ENCODE measurements around the gene SEMA4A.
"Not testable (repeated sequence)": the region's sequence is repeated elsewhere in the genome, so short reads cannot be mapped to it uniquely, and the experiment has no call there.

The SEMA4A gene

GRCh38 chr1:156118177-156118868 lies 35.1 kb upstream of the SEMA4A start:
- peak overlapping the region; percentile 92 to 99 for H3K27ac ChIP-seq
- H3K36me3 ChIP-seq = peaks cover 0 to 12% (median 0%) of the 10 kb centered on the region in 3 donors
- H3K27me3 ChIP-seq = no peaks in the 10 kb centered on the region
- intact Hi-C loops (cut with DNase I; ENCODE audit: low total_unique reads) = no loop called here
- H3K4me1 ChIP-seq = peaks cover 9 to 70% (median 58%) of the 10 kb centered on the region in 4 donors
- peak; percentile 80 to 90 for DNase-seq
- H3K9me3 ChIP-seq = no peaks in the 10 kb centered on the region
- peak overlapping the region; percentile 78 to 100 for H3K4me3 ChIP-seq
- no peak for TF ChIP-seq CTCF (IDR thresholded peaks at IDR 0.05)

GRCh38 chr1:156119503-156120209 lies 33.7 kb upstream of the SEMA4A start:
- peaks cover 0 to 12% (median 0%) of the 10 kb centered on the region in 3 donors for H3K36me3 ChIP-seq
- no peaks in the 10 kb centered on the region for H3K27me3 ChIP-seq
- H3K27ac ChIP-seq = peak overlapping the region; percentile 92 to 99
- H3K9me3 ChIP-seq = no peaks in the 10 kb centered on the region
- intact Hi-C loops (cut with DNase I; ENCODE audit: low total_unique reads) = no loop called here
- TF ChIP-seq CTCF (IDR thresholded peaks at IDR 0.05) = peak in 1 of 2 experiments; percentile 14
- DNase-seq = peak; percentile 73 to 86
- H3K4me3 ChIP-seq = peak overlapping the region; percentile 78 to 100
- H3K4me1 ChIP-seq = peaks cover 9 to 71% (median 63%) of the 10 kb centered on the region in 4 donors

GRCh38 chr1:156120318-156120717 lies 33.1 kb upstream of the SEMA4A start:
- H3K4me3 ChIP-seq = peak overlapping the region; percentile 78 to 100
- H3K27me3 ChIP-seq = no peaks in the 10 kb centered on the region
- DNase-seq = no peak
- TF ChIP-seq CTCF (IDR thresholded peaks at IDR 0.05) = no peak
- H3K4me1 ChIP-seq = peaks cover 9 to 77% (median 69%) of the 10 kb centered on the region in 4 donors
- peaks cover 0 to 12% (median 0%) of the 10 kb centered on the region in 3 donors for H3K36me3 ChIP-seq
- intact Hi-C loops (cut with DNase I; ENCODE audit: low total_unique reads) = no loop called here
- peak overlapping the region; percentile 92 to 99 for H3K27ac ChIP-seq
- H3K9me3 ChIP-seq = no peaks in the 10 kb centered on the region

GRCh38 chr1:156121005-156121404 lies 32.4 kb upstream of the SEMA4A start:
- peak overlapping the region; percentile 92 to 99 for H3K27ac ChIP-seq
- intact Hi-C loops (cut with DNase I; ENCODE audit: low total_unique reads); DNase-seq; H3K9me3 ChIP-seq; H3K27me3 ChIP-seq: not testable (repeated sequence)
- H3K4me3 ChIP-seq = peak overlapping the region; percentile 78 to 100
- H3K36me3 ChIP-seq = peaks cover 0 to 12% (median 0%) of the 10 kb centered on the region in 3 donors
- peaks cover 16 to 84% (median 76%) of the 10 kb centered on the region in 4 donors for H3K4me1 ChIP-seq

GRCh38 chr1:156121457-156121856 lies 31.9 kb upstream of the SEMA4A start:
- Histone ChIP-seq H3K4me3 (peak overlapping the region; percentile 78 to 100), H3K36me3 (peaks cover 0 to 12% (median 0%) of the 10 kb centered on the region in 3 donors), H3K27ac (peak overlapping the region; percentile 92 to 99), H3K27me3 (no peaks in the 10 kb centered on the region), H3K4me1 (peaks cover 17 to 89% (median 80%) of the 10 kb centered on the region in 4 donors), H3K9me3 (no peaks in the 10 kb centered on the region)
- TF ChIP-seq CTCF (IDR thresholded peaks at IDR 0.05) = no peak
- intact Hi-C loops (cut with DNase I; ENCODE audit: low total_unique reads) = no loop called here
- DNase-seq = no peak

GRCh38 chr1:156122086-156122485 lies 31.3 kb upstream of the SEMA4A start:
- Histone ChIP-seq H3K9me3 (no peaks in the 10 kb centered on the region), H3K36me3 (peaks cover 0 to 12% (median 0%) of the 10 kb centered on the region in 3 donors), H3K4me1 (peaks cover 17 to 93% (median 85%) of the 10 kb centered on the region in 4 donors), H3K27me3 (no peaks in the 10 kb centered on the region), H3K4me3 (peak overlapping the region; percentile 78 to 100), H3K27ac (peak overlapping the region; percentile 92 to 99)
- TF ChIP-seq CTCF (IDR thresholded peaks at IDR 0.05) = no peak
- intact Hi-C loops (cut with DNase I; ENCODE audit: low total_unique reads) = no loop called here
- no peak for DNase-seq

Data from tibial artery (tissue), 4 donors.